K562 (cell line): ENCODE results near the gene VPS26A. TPM values are rescaled to one million over a fixed set of nuclear protein-coding genes. Genes with fewer than 3 reads are reported as not detected.

Experiments
- ATAC-seq: fragments of 200-7000 bp; cut with Tn5 transposase; 3 replicates; pipeline ENCODE4 v1.9.1; 2020; ENCODE audit warnings: moderate library complexity
- BruUV-seq: library from RNA; stranded (reverse); fragments of 400-500 nt; replicated peaks from 2 replicates; lab custom pipeline; 2021; lab: Mats Ljungman, UMichigan
- CTCF ChIA-PET: fragments of 300-600 bp; formaldehyde crosslinking; extraction: SDS; loops from one replicate; lab custom pipeline; 2021; ENCODE audit warnings: low intra/inter-chr PET ratio; lab: Yijun Ruan, JAX
- POLR2A ChIA-PET: fragments of 300-600, 350-650 bp; sonication (Branson Sonifier 250); formaldehyde crosslinking; extraction: SDS; loops from one replicate; lab custom pipeline; 2021; ENCODE audit warnings: antibody characterized with exemption, inconsistent platforms; lab: Yijun Ruan, JAX
- DNase-seq, 4 experiments: peaks; one replicate each; pipeline versions ENCODE4 v3.0.0 to v3.0.0-alpha.2; 2011 to 2018; ENCODE audit warnings: low spot score in 3 of 4, mixed read lengths in 3 of 4; ENCODE audit errors: extremely low read depth in 1 of 4
- FAIRE-seq: peaks from 2 replicates; lab custom pipeline; 2011; peaks lifted over from hg19 to GRCh38; lab: Jason Lieb, UNC
- H2AFZ ChIP-seq: 2 replicates; pipeline ENCODE4 v1.6.0; 2011; ENCODE audit warnings: low read depth, low read length, control low read depth, inconsistent platforms
- H3K27ac ChIP-seq: fragments of 200-600 bp; 3 replicates; pipeline ENCODE4 v1.8.0; 2011; ENCODE audit warnings: low read depth, mild to moderate bottlenecking, control low read depth, inconsistent platforms, low read length, moderate library complexity, mixed read lengths; ENCODE audit errors: extremely low read depth
- H3K27me3 ChIP-seq, 2 experiments: fragments of 300-600 bp in 1 of 2; 2 replicates in 1 of 2; 3 replicates in 1 of 2; pipeline versions ENCODE4 v1.6.0 to v1.8.0; 2011; ENCODE audit warnings: inconsistent platforms in 2 of 2, low read length in 2 of 2, mild to moderate bottlenecking in 1 of 2, mixed read lengths in 1 of 2, moderate library complexity in 1 of 2; ENCODE audit not compliant: control insufficient read depth in 2 of 2, insufficient read depth in 2 of 2
- H3K36me3 ChIP-seq: fragments of 300-600 bp; 3 replicates; pipeline ENCODE4 v1.8.0; 2011; ENCODE audit warnings: mild to moderate bottlenecking, low read length, inconsistent platforms; ENCODE audit not compliant: control insufficient read depth, insufficient read depth
- H3K4me1 ChIP-seq, 2 experiments: fragments of 200-600 bp in 1 of 2; replicated peaks in 1 of 2; 2 replicates in 1 of 2; 3 replicates in 1 of 2; pipeline versions ENCODE4 v1.5.1 to v1.8.0; 2011; ENCODE audit warnings: inconsistent platforms in 2 of 2, low read length in 2 of 2, mild to moderate bottlenecking in 1 of 2, mixed read lengths in 1 of 2, moderate library complexity in 1 of 2; ENCODE audit not compliant: control insufficient read depth in 2 of 2, insufficient read depth in 2 of 2
- H3K4me2 ChIP-seq: 2 replicates; pipeline ENCODE4 v1.6.1; 2011; ENCODE audit warnings: low read length, control low read depth, inconsistent platforms, mixed read lengths; ENCODE audit not compliant: insufficient read depth
- H3K4me3 ChIP-seq: fragments of 200-600 bp; sonication (generic), shearing (Covaris generic); 2 replicates; pipeline ENCODE4 v1.5.1; 2016; ENCODE audit warnings: control low read depth, inconsistent platforms
- H3K79me2 ChIP-seq: fragments of 200-600 bp; 3 replicates; pipeline ENCODE4 v1.8.0; 2011; ENCODE audit warnings: low read length, inconsistent platforms; ENCODE audit not compliant: control insufficient read depth, insufficient read depth
- H3K9ac ChIP-seq, 2 experiments: 2 replicates each; pipeline versions ENCODE4 v1.6.0 to v1.6.1; 2011; ENCODE audit warnings: low read depth in 2 of 2, low read length in 2 of 2, control low read depth in 1 of 2, inconsistent platforms in 1 of 2, mild to moderate bottlenecking in 1 of 2, mixed read lengths in 1 of 2; ENCODE audit not compliant: insufficient read depth in 1 of 2
- H3K9me1 ChIP-seq: one replicate; pipeline ENCODE4 v1.6.0; 2011; ENCODE audit warnings: inconsistent platforms, mild to moderate bottlenecking, low read length, moderate library complexity; ENCODE audit not compliant: control insufficient read depth, insufficient read depth
- H3K9me3 ChIP-seq: replicated peaks from 2 replicates; pipeline ENCODE4 v1.5.1; 2011; ENCODE audit warnings: low read depth, low read length, inconsistent platforms; ENCODE audit not compliant: control insufficient read depth, insufficient read depth
- H4K20me1 ChIP-seq: replicated peaks from 2 replicates; pipeline ENCODE4 v1.6.1; 2011; ENCODE audit warnings: low read length, inconsistent platforms, mixed read lengths; ENCODE audit not compliant: control insufficient read depth, insufficient read depth
- BRD9 ChIP-seq: fragments of 450-650 bp; IDR thresholded peaks from 2 replicates; pipeline ENCODE4 v1.6.1; 2018; ENCODE audit warnings: low read depth; ENCODE audit not compliant: partially characterized antibody
- DPF2 ChIP-seq: fragments of 450-650 bp; IDR thresholded peaks from 2 replicates; pipeline ENCODE4 v1.6.1; 2016
- EP300 ChIP-seq: IDR thresholded peaks from 2 replicates; pipeline ENCODE4 v1.6.1; 2012; ENCODE audit warnings: low read length, improper control_type of control experiment
- ETV1 ChIP-seq: fragments of 450-650 bp; conservative IDR thresholded peaks from 2 replicates; pipeline ENCODE4 v1.6.1; 2016; ENCODE audit warnings: missing genetic modification characterization, control low read depth, low read depth, missing compliant biosample characterization
- MAFG ChIP-seq: fragments of 450-650 bp; conservative IDR thresholded peaks from 2 replicates; pipeline ENCODE4 v1.6.1; 2016; ENCODE audit warnings: missing genetic modification characterization, missing compliant biosample characterization
- MAFK ChIP-seq: IDR thresholded peaks from 2 replicates; pipeline ENCODE4 v1.6.1; 2011; ENCODE audit warnings: low read length, improper control_type of control experiment
- NFE2 ChIP-seq: IDR thresholded peaks from 2 replicates; pipeline ENCODE4 v1.6.1; 2014; ENCODE audit warnings: antibody characterized with exemption, low read depth
- TCF7 ChIP-seq: sonication (generic); IDR thresholded peaks from 2 replicates; pipeline ENCODE4 v1.6.1; 2016; ENCODE audit warnings: antibody characterized with exemption, borderline replicate concordance
- YBX1 ChIP-seq: fragments of 450-650 bp; IDR thresholded peaks from 2 replicates; pipeline ENCODE4 v1.7.1; 2016; ENCODE audit warnings: mild to moderate bottlenecking
- ZNF24 ChIP-seq: fragments of 450-650 bp; IDR thresholded peaks from 2 replicates; pipeline ENCODE4 v1.6.1; 2016
- ZNF311 ChIP-seq: fragments of 250-450 bp; sonication (Bioruptor Pico); IDR thresholded peaks from 2 replicates; pipeline ENCODE4 v1.4.0; 2020; ENCODE audit warnings: mild to moderate bottlenecking, moderate library complexity
- ZNF316 ChIP-seq: fragments of 450-650 bp; IDR thresholded peaks from 2 replicates; pipeline ENCODE4 v1.6.1; 2016
- ZNF507 ChIP-seq: conservative IDR thresholded peaks from 2 replicates; pipeline ENCODE4 v1.6.1; 2017; ENCODE audit warnings: missing genetic modification characterization, missing compliant biosample characterization
- WGBS: fragments of 100-300 bp; shearing (Covaris generic); methylation state at CpG from one replicate; pipeline ENCODE4 v1.1.6; 2016; ENCODE audit warnings: low coverage, mixed read lengths; ENCODE audit not compliant: insufficient coverage; ENCODE audit errors: missing lambda C conversion rate; 5-methylcytosine and 5-hydroxymethylcytosine counted together
- in situ Hi-C: fragments of 300-500 bp; cut with MboI; formaldehyde crosslinking; loops from 4 replicates; pipeline ENCODE4 v1.15.0; 2018; ENCODE audit warnings: inconsistent platforms, mixed read lengths
- intact Hi-C: fragments of 100-400 bp; cut with micrococcal nuclease; formaldehyde crosslinking; loops from 2 replicates; pipeline ENCODE4 v1.14.2; 2022
- polyA plus RNA-seq, 8 experiments: library from polyadenylated mRNA; depleted of rRNA in 4 of 8; stranded (reverse) in 5 of 8; unstranded in 3 of 8; fragments of >200 nt; fragmentation: Nextera tagmentation in 2 of 8; fragmentation: Illumina TruSeq in 1 of 8; extraction: Ambion mirVana in 2 of 8; extraction: Trizol in 1 of 8; gene quantifications; 2 replicates each; pipeline versions ENCODE4 v1.2.1 to v1.2.3, GENCODE V29; 2011 to 2014; ENCODE audit warnings: inconsistent platforms in 1 of 8, missing spikeins in 1 of 8
- total RNA-seq, 7 experiments: library from RNA; depleted of rRNA in 6 of 7; stranded (reverse); fragments of >200 nt in 6 of 7; fragmentation: Illumina TruSeq in 2 of 7; extraction: Trizol in 2 of 7; gene quantifications; 2 replicates each; pipeline versions ENCODE4 v1.2.1 to v1.2.3, GENCODE V29; 2011 to 2021; ENCODE audit warnings: low replicate concordance in 1 of 7
- TF ChIP-seq, protein P1 (sequence below): fragments of 450-650 bp; IDR thresholded peaks from 2 replicates; pipeline ENCODE4 v1.6.1; 2017; ENCODE audit warnings: antibody characterized with exemption, mild to moderate bottlenecking

The VPS26A gene
- total and polyA plus RNA-seq, 9 of the 15 experiments (the other 6 are each of a cell fraction or from before 2014, with no cell fraction given) = 47.1 to 137 (median 69.3) TPM

DNA sequence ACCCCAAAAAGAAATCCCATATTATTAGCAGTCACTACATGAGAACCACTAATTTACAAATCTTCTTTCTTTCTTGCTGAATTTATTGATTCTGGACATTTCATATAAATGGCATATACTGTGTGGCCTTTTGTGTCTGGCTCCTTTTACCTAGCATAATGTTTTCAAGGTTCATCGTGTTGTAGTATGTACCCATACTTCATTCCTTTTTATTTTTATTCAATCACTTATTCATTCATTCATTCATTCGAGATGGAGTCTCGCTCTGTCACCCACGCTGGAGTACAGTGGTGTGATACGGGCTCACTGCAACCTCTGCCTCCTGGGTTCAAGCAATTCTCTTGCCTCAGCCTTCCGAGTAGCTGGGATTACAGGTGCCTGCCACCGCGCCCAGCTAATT is 21.9 kb downstream of the VPS26A start:
- TF ChIP-seq ZNF24 = peak; percentile 78
- 0 out of 2 replicates have a peak, but pooled peaks have one; percentile 19 for TF ChIP-seq ZNF507 (tag)
- no peak for TF ChIP-seq TCF7
- no peak for TF ChIP-seq BRD9
- H3K4me3 ChIP-seq = no peak overlapping the region
- peaks cover 85% of the 10 kb centered on the region for H3K79me2 ChIP-seq
- H2AFZ ChIP-seq = no peak overlapping the region
- no peak overlapping the region for H3K27ac ChIP-seq
- intact Hi-C loops (no loop called here), in situ Hi-C loops (no loop called here)
- H3K9me3 ChIP-seq = no peaks in the 10 kb centered on the region
- no peaks in the 10 kb centered on the region; a peak in 1 of 5 replicates for H3K4me1 ChIP-seq
- H3K27me3 ChIP-seq = no peaks in the 10 kb centered on the region
- no peaks in the 10 kb centered on the region for H3K9me1 ChIP-seq
- H4K20me1 ChIP-seq = no peaks in the 10 kb centered on the region
- FAIRE-seq (no peak), DNase-seq (no peak), ATAC-seq (no peak)
- ChIA-PET POLR2A (interaction anchor here (0.6 to 0.7 kb wide), 2 partner anchors 9 to 21 kb away, joined by 3 read pairs; no protein-coding TSS in a partner anchor), CTCF (no interaction called here)
- H3K9ac ChIP-seq = no peak overlapping the region
- BruUV-seq = no TSS peak
- H3K36me3 ChIP-seq = peaks cover 12% of the 10 kb centered on the region; the same call in 1 of the 3 replicates
- no peak overlapping the region for H3K4me2 ChIP-seq
- WGBS = 91% methylated on average over 8 of the region's 8 CpGs

DNA sequence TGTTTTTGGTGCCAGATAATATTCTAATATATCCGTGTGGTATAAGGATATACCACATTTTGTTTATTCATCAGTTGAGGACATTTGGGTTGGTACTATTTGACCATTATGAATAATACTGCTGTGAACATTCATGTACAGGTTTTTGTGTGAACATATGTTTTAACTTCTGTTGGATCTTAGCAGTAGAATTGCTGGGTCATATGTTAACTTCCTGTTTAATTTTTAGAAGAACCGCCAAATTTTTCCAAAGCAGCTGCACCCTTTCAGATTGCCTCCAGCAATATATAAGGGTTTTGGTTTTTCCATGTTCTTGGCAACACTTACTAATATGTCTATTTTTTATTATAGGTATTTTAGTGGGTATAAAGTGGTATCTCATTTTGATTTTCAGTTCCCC is 22.8 kb downstream of the VPS26A start:
- no peaks in the 10 kb centered on the region; a peak in 1 of 5 replicates for H3K4me1 ChIP-seq
- no peak for FAIRE-seq
- TF ChIP-seq MAFG (tag) = peak; percentile 27; the same call in 1 of the 2 replicates
- TF ChIP-seq, protein P1, sequence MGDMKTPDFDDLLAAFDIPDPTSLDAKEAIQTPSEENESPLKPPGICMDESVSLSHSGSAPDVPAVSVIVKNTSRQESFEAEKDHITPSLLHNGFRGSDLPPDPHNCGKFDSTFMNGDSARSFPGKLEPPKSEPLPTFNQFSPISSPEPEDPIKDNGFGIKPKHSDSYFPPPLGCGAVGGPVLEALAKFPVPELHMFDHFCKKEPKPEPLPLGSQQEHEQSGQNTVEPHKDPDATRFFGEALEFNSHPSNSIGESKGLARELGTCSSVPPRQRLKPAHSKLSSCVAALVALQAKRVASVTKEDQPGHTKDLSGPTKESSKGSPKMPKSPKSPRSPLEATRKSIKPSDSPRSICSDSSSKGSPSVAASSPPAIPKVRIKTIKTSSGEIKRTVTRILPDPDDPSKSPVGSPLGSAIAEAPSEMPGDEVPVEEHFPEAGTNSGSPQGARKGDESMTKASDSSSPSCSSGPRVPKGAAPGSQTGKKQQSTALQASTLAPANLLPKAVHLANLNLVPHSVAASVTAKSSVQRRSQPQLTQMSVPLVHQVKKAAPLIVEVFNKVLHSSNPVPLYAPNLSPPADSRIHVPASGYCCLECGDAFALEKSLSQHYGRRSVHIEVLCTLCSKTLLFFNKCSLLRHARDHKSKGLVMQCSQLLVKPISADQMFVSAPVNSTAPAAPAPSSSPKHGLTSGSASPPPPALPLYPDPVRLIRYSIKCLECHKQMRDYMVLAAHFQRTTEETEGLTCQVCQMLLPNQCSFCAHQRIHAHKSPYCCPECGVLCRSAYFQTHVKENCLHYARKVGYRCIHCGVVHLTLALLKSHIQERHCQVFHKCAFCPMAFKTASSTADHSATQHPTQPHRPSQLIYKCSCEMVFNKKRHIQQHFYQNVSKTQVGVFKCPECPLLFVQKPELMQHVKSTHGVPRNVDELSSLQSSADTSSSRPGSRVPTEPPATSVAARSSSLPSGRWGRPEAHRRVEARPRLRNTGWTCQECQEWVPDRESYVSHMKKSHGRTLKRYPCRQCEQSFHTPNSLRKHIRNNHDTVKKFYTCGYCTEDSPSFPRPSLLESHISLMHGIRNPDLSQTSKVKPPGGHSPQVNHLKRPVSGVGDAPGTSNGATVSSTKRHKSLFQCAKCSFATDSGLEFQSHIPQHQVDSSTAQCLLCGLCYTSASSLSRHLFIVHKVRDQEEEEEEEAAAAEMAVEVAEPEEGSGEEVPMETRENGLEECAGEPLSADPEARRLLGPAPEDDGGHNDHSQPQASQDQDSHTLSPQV = peak; percentile 59; the same call in 1 of the 2 replicates
- TF ChIP-seq MAFK = peak; percentile 29; the same call in 1 of the 2 replicates
- TF ChIP-seq NFE2 = peak; percentile 82
- peak; percentile 43; the same call in 1 of the 2 replicates for TF ChIP-seq DPF2
- no peak for TF ChIP-seq YBX1
- peak; percentile 46 for TF ChIP-seq ZNF316
- 0 out of 2 replicates have a peak, but pooled peaks have one; percentile 29 for TF ChIP-seq ZNF311 (CRISPR knock-in tag)
- 0 out of 2 replicates have a peak, but pooled peaks have one; percentile 11 for TF ChIP-seq EP300
- peak; percentile 52 for TF ChIP-seq ETV1 (tag)

More for the DNA sequence above, 22.8 kb downstream of the VPS26A start:
- BruUV-seq = no TSS peak
- Histone ChIP-seq H3K27ac (peak overlapping the region; percentile 51; the same call in 1 of the 3 replicates), H3K4me3 (no peak overlapping the region), H3K9me1 (no peaks in the 10 kb centered on the region), H3K4me2 (no peak overlapping the region), H4K20me1 (no peaks in the 10 kb centered on the region), H3K9ac (no peak overlapping the region), H3K27me3 (no peaks in the 10 kb centered on the region), H3K9me3 (no peaks in the 10 kb centered on the region), H3K36me3 (peaks cover 4% of the 10 kb centered on the region; the same call in 1 of the 3 replicates), H2AFZ (no peak overlapping the region), H3K79me2 (peaks cover 82% of the 10 kb centered on the region)
- ChIA-PET POLR2A (interaction anchor here (1.7 kb wide), 1 partner anchor 12 kb away, joined by 8 read pairs; no protein-coding TSS in a partner anchor), CTCF (no interaction called here)
- in situ Hi-C loops (no loop called here), intact Hi-C loops (no loop called here)
- peak in 1 of 4 experiments; percentile 20 for DNase-seq
- 14% methylated on average over 2 of the region's 2 CpGs for WGBS
- peak; percentile 58 for ATAC-seq
